GM21381 (cell line): ENCODE measurements around the gene HOXA1.

ENCODE experiments used
- ATAC-seq: cut with Tn5 transposase; IDR thresholded peaks from one replicate; pipeline ENCODE4 v1.9.1; 2021; ENCODE audit warnings: mild to moderate bottlenecking, moderate library complexity; ENCODE audit not compliant: unreplicated experiment

HOXA1 gene

DNA sequence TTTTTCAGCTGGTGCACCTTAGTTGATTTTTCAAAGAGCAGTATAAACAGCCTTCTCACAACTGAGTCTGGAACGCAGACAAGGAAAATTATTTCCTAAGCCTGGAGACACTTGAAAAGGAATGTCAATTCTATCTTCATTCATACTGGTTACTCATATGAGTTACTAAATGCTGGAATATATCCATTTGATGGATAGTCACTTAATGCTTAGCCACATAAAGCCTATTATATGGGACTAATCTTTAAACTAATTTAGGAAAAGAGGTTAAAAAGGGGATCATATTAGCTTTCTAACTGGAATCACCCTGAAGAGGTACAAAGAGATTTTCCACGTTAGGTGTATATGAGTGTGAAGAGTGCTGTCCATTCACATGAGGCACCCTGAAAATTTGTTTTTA is 36.4 kb upstream of the HOXA1 start:
- ATAC-seq = no peak

DNA sequence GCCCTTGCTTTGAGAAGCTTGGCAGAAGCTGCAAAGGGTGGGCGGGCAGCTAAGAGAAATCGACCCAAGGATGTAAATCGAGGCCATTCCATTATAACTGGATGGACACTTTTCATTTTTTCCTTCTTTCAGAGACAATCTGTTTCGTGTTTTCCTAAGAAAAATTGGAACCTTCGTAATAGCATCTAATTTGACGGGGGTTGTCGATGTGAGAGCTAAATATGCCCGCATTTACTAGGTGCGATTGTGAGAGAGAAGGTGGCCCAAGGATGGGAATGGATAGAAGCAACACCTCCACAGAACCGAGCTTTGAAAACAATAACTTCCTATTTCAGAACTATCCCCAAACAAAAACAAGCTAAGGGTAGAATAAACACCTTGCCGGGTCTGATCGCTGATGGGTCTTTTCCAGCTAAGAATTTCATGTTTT is 35.6 kb upstream of the HOXA1 start:
- no peak for ATAC-seq

DNA sequence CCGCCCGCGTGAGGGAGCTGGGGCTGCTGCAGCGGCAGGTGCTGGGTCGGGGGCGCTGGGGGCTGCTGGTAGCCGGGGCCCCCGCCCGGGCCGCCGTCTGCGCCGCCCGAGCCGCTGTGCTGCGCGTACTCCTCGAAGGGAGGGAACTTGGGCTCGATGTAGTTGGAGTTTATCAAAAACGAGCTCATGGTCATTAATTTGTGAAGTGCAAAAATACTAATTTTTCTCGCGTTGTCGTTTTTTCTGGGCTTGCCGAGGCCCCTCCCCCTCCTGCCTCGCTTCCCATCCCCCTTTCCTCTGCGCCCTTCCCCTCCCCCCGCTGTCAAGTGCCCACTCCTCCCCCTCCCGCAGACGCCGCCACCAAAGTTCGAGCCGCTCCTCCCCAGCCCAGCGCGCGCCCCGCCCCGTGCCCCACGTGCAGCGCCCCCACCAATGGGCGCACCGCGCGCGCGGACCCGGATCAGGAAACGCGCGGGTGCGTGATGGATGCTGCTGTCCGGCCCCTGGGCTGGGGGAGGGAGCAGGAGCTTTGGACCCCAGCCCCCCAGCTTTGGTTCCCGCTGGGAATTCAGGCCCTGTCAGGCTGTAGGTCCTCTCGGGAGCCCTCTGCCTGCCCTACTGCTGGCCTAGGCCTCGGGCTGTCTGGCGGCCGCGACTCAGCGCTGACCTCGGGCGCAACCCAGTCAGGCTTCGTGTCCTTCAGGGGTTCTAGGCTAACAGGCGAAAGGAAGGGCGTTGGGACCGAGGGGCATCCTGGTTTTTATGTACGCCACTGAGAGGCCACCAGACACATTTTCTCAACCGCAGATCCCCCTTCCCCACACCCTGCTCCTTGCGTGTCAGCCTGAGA is 35.0 kb upstream of the HOXA1 start, which contains the start of gene HOXA4:
TSS of gene HOXA4 (minus strand) at position 218 of the 850 bp plus-strand sequence. CDS start at position 194, 24 bp downstream.
- no peak for ATAC-seq

DNA sequence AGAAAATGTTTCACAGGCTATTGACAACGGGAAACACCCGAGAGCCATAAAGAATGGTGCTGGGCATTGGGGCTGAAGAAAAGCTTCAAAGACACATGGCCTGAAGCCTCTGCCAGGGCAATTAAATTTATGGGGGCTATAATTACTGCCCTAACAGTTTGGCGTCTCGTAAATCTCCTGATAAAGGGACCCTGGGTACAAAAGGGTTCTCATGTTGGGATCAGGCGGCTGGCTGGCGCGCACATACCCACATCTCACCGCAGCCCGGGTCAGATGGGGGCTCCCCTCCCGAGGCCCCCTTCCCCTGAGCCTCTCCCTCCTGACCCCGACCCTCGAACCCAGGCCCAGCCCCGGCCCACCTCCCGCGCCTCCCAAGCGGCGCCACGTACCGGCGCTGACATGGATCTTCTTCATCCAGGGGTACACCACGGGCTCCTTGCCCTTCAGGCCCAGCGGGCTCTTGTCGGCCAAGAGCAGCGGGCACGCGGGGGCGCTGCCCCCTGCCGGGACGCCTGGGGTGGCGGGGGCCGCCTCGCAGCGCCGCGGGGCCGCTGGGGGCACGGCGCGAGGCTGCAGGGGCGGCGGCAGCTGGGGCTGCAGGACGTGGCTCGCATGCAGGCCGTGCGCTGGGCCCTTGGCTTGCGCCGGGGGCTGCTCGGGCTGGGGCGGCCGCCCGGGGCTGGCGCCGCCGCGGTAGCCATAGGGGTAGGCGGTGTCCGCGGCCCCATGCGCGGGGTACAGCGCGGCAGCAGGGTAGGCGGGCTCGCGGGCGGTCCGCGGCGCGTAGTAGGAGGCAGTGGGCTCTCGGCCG is 34.1 kb upstream of the HOXA1 start:
- no peak for ATAC-seq

DNA sequence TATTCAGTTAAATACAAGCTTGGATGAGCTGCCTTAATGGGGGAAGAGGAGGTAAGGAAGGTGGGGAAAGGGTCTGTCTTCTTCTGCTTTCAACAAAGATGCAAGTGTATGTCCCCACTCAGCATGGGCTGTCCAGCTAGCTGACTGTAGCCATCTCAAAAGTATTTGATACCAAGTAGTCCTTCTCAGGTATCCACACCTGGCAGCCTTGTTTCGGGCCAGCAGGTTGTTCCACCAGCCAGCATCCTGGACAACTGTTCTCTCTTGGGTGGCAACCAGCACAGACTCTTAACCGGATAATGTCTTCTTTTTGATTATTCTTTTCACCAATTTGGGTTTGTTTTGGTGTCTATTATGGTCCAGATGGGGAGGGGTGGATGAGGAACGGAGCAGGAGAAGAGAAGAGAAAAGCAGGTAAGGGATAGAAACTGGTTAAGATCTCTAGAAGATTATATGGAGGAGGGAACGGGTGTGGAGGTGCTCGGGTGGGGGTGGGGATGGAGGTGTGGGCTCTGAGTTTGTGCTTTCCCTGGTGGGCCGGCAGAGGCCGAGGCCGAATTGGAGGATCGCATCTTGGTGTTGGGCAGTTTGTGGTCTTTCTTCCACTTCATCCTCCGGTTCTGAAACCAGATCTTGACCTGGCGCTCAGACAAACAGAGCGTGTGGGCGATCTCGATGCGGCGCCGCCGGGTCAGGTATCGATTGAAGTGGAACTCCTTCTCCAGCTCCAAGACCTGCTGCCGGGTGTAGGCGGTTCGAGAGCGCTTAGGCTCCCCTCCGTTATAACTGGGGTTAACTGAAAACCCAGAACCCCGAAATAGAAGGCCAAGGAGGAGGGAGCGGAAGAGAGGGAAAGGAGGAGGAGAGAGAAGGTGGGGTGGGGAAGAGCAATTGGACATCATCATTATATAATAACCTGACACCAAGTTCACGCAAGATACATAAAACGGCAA is 33.3 kb upstream of the HOXA1 start:
- no peak for ATAC-seq

DNA sequence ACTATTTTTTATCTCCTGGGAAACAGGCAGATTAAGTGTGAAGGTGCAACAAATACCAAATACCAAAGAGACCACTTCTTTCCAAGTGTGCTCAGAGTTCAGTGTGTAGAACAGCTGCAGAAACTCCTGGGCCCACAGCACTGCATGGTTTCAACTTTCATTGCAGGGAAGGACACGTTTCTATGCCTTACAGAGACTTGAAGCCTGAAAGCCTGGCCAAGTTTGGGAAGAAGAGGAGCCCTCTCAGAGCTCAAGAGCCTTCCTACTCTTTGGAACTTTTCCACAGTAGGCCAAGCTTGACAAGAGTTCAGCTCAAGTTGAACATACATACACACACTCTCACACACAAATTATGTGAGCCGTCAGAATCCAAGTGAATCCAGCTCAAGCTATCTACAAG is 32.2 kb upstream of the HOXA1 start:
- ATAC-seq = no peak

DNA sequence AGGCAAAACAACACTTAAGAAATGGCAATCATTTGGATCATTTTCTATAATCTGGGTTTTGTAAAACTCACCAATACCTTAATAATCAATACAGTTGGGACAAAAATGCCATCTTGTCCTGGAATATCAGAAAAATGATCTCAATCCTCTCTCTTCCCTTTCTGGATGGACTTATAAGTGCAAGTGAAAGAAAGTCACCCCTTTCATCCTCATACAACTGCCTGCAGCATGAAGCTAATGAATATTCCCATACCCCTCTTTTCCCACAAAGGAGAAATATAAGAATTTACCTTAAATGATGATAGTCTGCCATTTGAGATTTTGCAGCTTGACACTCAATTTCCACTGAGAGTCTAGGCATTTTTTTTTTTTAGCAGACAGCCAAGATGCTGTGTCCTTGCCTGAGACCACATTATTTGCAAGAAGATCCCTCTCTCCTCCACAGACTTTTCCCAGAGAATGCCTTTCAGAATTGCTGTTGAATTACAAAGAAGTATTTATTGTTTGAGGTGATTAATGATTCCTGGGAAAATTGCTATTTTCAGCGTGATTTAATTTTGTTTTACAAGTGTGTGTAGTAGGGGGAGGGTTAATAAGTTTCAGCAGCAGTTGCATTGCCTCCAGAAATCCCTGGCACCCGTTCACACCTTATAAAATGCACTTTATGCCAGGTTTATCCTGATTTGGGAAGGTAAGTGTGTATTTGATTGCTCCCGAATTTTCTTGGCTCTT is 31.0 kb upstream of the HOXA1 start:
- no peak for ATAC-seq

DNA sequence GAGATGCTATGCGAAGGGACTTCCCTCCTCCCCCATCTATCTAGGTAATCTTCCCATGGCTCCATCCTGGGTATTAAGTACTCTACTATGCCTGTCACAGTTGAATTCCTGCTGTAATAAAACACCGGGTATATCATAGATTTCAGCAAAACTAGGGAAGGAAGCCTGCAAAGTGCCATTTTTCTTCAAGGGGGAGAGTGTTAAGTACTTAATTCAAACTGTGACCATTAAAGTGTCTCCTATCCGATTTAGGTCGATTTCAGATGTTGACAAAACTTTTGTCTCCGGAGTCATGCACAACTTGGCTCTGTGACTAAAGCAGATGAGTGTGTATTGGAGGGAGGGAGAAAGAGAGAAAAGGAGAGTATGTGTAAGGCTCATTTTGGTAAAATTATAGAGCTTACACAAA is 30.2 kb upstream of the HOXA1 start:
- no peak for ATAC-seq

DNA sequence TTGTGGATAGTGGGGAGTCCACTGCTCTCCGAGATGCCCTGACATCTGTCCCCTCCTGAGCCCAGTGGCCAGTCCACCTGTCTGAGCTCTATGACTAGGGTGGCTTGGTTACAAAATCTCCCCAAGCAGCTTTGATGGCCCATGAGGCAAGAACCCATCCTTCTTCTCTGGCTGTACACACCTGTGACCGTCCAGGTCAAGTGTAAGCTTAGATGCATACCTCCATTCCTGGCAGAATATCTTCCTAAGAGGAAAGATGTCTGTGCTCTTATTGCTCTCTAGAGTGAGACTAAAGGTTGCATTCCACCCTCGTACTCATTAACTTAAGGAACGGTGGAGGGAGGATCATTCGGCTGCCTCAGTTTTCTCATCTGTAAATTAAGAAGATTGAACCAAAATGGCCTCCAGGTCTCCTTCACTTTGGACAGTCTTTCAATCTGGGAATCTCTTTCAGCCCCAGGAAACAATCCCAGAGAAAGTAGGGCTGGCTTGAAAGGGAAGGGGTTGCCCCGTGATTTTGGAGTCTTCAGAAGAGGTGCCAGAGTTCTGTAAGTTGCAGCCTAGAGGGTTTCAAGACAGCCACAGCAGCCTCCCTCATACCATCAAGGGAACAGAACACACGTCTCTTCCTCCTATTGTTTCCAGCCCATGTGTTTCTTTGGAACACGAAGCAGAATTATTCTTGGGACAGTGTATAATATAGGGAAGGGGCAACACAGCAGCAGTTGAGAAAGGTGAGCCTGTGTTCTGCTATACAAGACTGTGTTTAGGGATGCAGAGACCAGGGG is 29.3 kb upstream of the HOXA1 start:
- no peak for ATAC-seq

DNA sequence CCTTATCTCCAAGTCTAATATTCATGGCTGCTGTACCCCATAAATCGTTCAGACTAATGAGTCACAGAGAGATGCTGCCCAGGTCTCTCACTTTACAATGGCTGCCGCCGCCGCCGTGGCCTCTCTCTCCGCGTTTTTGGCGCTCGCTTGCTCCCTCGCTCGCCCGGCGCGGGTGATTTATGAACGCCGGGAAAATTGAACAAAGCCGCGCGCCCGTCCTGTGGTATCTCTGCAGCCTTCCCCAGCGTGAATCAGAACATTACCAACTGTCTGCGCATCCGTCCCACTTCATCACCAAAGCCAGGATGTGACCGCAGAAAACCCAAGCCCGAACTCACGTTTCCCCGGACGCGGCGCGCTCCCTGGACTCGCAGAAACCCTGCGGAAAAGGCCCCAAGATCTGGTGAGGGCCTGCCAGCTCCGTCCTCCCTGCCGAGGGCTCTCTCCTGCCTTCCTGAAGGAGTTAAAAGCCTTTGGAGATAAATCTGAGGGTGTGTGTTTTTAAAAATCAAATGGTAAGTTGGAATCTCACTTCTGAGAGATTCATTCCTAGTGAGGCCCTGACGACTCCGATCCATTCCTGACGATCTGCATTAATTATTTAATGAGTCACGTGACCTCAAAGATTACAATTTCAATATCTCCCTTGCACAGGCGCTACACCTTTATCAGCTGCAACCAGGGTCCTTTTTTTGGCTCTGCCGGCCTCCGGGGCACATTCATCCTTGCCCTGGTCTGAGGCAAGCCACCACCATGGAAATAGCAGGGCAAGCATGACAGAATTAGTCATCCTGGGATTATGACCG is 28.5 kb upstream of the HOXA1 start:
- no peak for ATAC-seq

DNA sequence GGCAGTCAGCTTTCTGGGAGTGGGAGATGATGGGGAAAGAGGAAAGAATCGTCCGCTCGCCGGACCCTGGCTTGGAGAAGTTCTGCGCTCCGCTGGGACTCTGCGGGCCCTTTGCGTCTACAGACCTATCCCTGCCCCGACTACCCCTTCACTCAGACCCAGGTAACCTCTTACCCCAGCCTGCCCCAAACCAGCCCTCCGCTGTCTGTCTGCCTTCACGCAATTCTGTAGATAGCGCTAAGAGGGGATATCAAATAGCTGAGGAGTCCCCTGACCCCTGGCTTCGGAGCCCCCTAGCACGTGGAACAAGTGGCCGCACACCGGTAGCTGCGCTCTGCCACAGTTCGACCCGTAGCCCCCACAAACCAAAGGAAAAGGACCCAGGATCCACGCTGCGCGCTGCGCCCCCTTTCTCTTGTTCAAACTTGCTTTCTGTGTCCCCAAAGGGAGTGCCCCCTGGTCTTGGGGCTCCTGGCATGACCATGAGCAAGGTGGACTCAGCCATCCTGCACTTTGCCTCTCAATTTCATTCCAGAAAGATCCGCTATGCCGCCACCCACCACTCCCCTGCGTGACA is 27.8 kb upstream of the HOXA1 start:
- no peak for ATAC-seq

DNA sequence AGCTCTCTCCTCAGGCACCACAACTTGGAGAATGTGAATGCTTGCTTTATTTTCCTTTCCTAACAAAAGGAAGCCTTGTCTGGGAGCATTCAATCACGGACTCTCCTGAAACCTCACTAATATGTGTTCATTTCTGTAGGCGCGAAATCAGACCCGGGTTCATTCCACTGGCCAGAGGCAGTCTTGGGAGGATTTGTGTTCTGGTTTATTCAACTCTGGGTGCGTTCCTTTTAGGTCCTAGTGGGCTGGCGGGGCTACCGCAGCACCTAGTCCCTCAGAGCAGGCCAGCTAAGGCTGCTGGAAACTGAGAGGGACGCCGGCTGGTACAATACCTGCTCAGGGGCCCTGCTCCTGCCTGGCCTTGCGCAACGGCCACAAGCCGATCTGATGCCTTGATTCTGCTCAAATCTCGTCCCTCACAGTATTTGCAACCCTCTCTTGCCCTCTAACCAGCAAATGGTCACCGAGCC is 27.2 kb upstream of the HOXA1 start:
- ATAC-seq = no peak

DNA sequence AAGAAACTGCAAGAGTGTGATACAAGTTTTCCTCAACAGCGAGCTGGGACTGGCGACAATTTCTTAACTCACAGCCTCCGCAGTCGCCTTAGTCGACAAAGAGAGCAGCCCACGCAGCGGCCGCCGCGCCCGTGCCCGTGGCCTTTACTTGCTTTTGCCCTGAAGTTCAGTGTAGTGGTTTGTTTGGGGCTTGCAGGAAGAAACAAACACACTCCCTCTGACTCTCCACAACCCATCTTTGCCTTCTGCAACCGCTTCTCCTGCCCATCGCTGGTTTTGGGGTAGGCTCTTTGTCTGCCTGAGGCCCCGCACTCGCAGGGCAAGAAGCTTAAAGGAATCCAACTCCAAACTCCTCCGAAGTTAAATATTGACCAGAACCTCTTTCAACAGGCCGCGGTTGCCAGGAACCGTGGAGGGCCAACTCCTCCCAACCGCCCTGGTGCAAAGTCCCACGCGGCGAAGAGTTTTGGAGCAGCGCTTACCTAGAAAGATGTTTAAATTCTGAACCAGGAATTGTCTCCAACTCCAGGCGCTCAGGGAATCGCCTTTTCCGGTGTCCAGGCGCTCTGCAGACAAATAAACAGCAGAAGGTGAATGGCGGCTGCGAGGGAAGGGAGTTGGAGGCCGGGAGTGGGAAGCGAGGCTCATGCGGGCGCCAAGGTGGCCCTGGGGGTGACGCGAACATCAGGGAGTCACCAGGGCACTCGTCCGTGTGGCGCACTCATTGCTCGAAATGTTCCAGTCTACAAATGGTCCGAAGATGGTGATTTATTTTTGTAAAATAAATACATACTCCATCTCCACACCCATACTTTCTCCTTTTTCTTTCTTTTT is 26.5 kb upstream of the HOXA1 start:
- ATAC-seq = no peak

DNA sequence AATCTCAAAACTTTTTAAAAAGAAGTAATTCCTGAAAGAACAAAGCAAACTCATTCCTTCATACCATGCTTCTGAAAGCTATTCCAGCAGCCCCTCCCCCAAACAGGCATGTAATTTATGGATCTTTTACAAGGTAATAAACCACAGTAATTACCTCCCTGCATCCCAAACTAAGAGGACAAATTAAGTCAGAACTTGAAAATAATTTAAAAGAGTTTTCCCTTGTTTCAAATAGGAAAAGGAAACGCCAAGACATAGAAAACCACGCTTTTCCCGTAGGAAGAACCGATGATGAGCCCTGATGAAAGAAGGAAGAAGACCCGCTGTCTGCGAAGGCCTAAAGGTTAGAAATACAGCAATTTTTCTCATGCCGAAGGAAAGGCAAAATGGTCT is 25.9 kb upstream of the HOXA1 start:
- no peak for ATAC-seq

DNA sequence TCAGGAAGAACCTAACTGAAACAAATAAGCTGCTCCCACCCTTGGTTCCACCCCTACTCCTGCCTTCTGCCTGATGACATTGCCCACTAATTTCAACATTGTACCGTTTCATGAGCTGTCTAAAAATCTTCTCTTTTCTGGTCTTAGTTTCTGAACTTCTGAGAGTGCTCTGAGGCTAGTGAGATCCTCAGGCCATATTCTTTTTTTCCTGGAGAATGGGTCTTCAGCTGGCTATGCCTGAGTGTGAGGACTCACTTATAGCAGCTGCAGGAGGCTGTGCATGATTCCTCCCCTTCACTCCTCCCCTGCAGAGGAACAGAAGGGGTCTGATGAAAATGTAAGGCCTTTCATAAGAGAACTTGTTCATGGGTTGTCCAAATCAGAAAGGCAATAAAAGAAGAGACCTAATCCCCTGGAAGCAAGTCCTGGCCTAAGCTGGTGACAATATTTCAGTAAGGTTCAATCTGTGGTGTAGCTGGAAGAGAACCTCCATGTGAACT is 23.7 kb upstream of the HOXA1 start:
- no peak for ATAC-seq

DNA sequence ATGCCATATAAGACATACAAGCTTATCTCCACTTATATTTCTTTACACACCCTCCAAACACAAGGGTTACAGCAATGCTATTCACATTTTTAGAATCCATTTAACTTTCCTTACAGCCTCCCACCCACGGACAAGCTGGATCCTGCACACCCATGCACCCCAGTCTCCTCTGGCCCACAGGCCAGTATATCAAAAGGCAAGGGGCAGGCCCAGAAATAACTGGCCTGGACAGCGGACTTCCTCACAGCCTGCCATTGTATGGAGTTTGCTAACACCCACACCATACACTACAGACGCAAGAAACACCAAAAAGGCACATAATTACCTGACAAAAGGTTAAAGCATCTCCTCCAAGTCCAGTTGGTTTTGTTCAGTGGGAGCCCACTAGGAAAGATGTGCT is 22.8 kb upstream of the HOXA1 start:
- no peak for ATAC-seq

DNA sequence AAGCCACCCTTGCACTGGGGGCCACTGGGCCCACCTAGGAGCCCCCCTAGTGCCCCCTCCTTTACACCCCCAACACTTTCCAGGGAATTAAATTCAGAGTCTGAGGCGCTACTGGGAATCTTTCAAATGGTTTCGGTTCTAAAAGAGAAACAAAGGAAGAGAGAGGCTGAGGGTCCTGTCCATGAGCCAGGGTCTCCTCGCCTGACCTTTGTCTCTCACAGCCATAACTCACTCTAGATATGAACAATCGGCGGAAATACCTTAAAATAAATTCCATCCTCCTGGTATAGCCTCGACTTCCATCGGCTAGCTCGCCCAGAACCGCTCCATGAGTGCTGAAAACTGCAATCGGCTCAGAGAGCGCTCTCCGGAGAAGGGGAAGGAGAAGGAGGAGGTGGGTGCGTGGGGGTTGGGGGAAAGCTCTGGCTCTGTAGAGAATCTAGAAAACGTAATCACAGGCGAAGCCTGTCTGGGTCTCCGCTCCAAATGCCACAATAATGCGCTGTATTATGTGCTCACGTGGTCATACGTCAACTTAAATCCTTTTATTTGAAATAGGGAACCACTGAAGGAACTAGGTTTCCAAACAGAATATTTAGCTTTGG is 22.2 kb upstream of the HOXA1 start:
- ATAC-seq = no peak
